Measurements from ENCODE around the gene UBL7. TPM values are rescaled to one million over a fixed set of nuclear protein-coding genes. Genes with fewer than 3 reads are reported as not detected.
"Not testable (repeated sequence)": the region's sequence is repeated elsewhere in the genome, so short reads cannot be mapped to it uniquely, and the experiment has no call there.

The UBL7 gene
- total RNA-seq, 1 donor from 2014 or later = 62.1 TPM

GRCh38 chr15:74482661-74483060 is 21.7 kb upstream of the UBL7 start:
- Mint-ChIP-seq H3K27ac (no peak overlapping the region), H3K27me3 (no peaks in the 10 kb centered on the region), H3K4me3 (no peak overlapping the region), H3K4me1 (no peaks in the 10 kb centered on the region), H3K36me3 (ENCODE audit: low read depth) (peaks cover 2% of the 10 kb centered on the region), H3K9me3 (no peaks in the 10 kb centered on the region)
- no peak for DNase-seq
- intact Hi-C loops (cut with micrococcal nuclease) = no loop called here

DNA sequence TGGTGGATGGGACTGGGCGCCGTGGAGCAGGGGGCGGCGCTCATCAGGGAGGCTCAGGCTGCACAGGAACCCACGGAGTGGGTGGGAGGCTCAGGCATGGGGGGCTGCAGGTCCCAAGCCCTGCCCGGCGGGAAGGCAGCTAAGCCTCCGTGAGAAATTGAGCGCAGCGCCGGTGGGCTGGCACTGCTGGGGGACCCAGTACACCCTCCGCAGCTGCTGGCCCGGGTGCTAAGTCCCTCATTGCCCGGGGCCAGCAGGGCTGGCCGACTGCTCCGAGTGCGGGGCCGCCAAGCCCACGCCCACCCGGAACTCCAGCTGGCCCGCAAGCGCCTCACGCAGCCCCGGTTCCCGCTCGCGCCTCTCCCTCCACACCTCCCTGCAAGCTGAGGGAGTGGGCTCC is 19.4 kb upstream of the UBL7 start:
- H3K4me3 Mint-ChIP-seq; H3K36me3 Mint-ChIP-seq (ENCODE audit: low read depth); H3K4me1 Mint-ChIP-seq; DNase-seq; H3K27me3 Mint-ChIP-seq; H3K9me3 Mint-ChIP-seq; H3K27ac Mint-ChIP-seq; intact Hi-C loops (cut with micrococcal nuclease): not testable (repeated sequence)

GRCh38 chr15:74471621-74472020 is 10.7 kb upstream of the UBL7 start:
- not testable (repeated sequence) for H3K4me3 Mint-ChIP-seq

DNA sequence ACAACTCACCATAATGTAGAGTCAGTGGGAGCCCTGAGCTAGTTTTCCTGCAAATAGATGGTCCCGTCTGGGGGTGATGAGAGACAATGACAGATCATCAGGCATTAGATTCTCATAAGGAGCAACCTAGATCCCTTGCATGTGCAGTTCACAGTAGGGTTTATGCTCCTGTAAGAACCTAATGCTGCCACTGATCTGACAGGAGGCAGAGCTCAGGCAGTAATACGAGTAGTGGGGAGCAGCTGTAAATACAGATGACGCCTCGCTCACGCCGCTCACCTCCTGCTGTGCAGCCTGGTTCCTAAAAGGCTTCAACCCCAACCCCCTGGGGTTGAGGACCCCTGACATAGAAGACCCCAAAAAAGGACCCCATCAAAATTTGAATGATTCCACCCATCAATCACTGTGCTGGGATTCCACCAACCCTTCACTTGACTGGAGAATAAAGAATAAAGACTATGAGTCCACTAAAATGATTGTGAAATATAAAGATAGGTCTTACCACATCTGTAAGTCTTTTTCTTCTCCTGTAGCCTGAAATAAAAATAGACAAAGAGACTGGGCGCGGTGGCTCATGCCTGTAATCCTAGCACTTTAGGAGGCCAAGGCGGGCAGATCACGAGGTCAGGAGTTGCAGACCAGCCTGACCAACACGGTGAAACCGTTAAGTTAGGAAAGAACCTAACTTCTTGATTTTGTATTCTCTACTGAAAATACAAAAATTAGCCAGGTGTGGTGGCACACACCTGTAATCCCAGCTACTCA is 9.9 kb upstream of the UBL7 start:
- peaks cover 11% of the 10 kb centered on the region for H3K36me3 Mint-ChIP-seq (ENCODE audit: low read depth)

More at GRCh38 chr15:74471621-74472020, 10.7 kb upstream of the UBL7 start:
- H3K27ac Mint-ChIP-seq; H3K27me3 Mint-ChIP-seq; H3K4me1 Mint-ChIP-seq; DNase-seq; intact Hi-C loops (cut with micrococcal nuclease); H3K9me3 Mint-ChIP-seq: not testable (repeated sequence)
- peaks cover 11% of the 10 kb centered on the region for H3K36me3 Mint-ChIP-seq (ENCODE audit: low read depth)

GRCh38 chr15:74468341-74469032 is 7.5 kb upstream of the UBL7 start:
- no peak overlapping the region for H3K4me3 Mint-ChIP-seq
- H3K36me3 Mint-ChIP-seq (ENCODE audit: low read depth) = peaks cover 17% of the 10 kb centered on the region
- intact Hi-C loops (cut with micrococcal nuclease) = no loop called here
- peaks cover 4% of the 10 kb centered on the region for H3K9me3 Mint-ChIP-seq
- DNase-seq = no peak
- no peak overlapping the region for H3K27ac Mint-ChIP-seq
- no peaks in the 10 kb centered on the region for H3K27me3 Mint-ChIP-seq
- peaks cover 18% of the 10 kb centered on the region for H3K4me1 Mint-ChIP-seq

More for the DNA sequence above, 9.9 kb upstream of the UBL7 start:
- intact Hi-C loops (cut with micrococcal nuclease) = no loop called here
- Mint-ChIP-seq H3K9me3 (no peaks in the 10 kb centered on the region), H3K4me3 (no peak overlapping the region), H3K27ac (no peak overlapping the region), H3K4me1 (peaks cover under 1% of the 10 kb centered on the region), H3K27me3 (no peaks in the 10 kb centered on the region)
- DNase-seq = no peak

- no peaks in the 10 kb centered on the region for H3K27me3 Mint-ChIP-seq
- peaks cover 7% of the 10 kb centered on the region for H3K9me3 Mint-ChIP-seq
- no peak overlapping the region for H3K27ac Mint-ChIP-seq
- H3K4me1 Mint-ChIP-seq = peaks cover 32% of the 10 kb centered on the region
- intact Hi-C loops (cut with micrococcal nuclease) = no loop called here
- no peak for DNase-seq
- no peak overlapping the region for H3K4me3 Mint-ChIP-seq
- peaks cover 17% of the 10 kb centered on the region for H3K36me3 Mint-ChIP-seq (ENCODE audit: low read depth)
These were observed 5.6 kb upstream of the UBL7 start for GRCh38 chr15:74466570-74466969.

DNA sequence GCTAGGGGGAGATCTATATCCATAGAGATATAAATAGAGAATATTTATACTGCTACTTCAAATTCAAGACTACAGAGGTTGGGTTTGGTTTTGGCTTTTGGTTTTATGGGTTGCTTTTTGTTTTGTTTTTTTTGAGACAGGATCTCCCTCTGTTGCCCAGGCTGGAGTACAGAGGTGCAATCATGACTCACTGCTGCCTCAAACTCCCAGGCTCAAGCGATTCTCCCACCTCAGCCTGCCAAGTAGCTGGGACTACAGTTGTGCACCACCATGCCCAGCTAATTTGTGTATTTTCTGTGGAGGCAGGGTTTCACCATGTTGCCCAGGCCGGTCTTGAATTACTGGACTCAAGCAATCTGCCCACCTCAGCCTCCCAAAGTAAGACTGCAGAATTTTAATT is 3.9 kb upstream of the UBL7 start:
- DNase-seq = no peak
- Mint-ChIP-seq H3K4me3 (no peak overlapping the region), H3K27me3 (no peaks in the 10 kb centered on the region), H3K9me3 (peaks cover 7% of the 10 kb centered on the region), H3K36me3 (ENCODE audit: low read depth) (peaks cover 20% of the 10 kb centered on the region), H3K27ac (peak overlapping the region; percentile 9), H3K4me1 (peaks cover 37% of the 10 kb centered on the region)
- intact Hi-C loops (cut with micrococcal nuclease) = loop anchor here (5.0 kb wide), 1 partner anchor 317 kb away; the partner anchor contains the start of gene CSK

- H3K36me3 Mint-ChIP-seq (ENCODE audit: low read depth) = peaks cover 18% of the 10 kb centered on the region
- H3K4me3 Mint-ChIP-seq = no peak overlapping the region
- intact Hi-C loops (cut with micrococcal nuclease) = loop anchor here (5.0 kb wide), 1 partner anchor 318 kb away; the partner anchor contains the start of gene CSK
- peaks cover 7% of the 10 kb centered on the region for H3K9me3 Mint-ChIP-seq
- H3K4me1 Mint-ChIP-seq = peaks cover 37% of the 10 kb centered on the region
- peak overlapping the region; percentile 23 for H3K27ac Mint-ChIP-seq
- no peaks in the 10 kb centered on the region for H3K27me3 Mint-ChIP-seq
- DNase-seq = no peak
These were observed 3.3 kb upstream of the UBL7 start for GRCh38 chr15:74464216-74464615.

DNA sequence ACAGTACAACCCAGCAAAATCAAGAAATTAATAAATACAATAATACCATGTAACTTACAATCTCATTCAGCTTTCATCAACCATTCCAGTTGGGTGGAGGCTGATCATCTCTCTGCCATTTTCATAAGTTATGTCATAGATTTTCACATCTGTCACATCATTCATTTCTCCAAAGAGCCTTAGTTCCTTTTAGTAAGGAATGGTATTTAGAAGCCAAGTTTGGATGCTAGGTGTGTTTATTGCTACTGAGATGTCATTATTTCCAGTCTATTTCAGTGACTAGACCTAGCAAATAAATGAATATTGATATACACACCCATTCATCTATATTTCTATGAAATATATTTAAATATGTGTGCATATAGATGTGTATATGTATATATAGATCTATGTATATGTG is 2.7 kb upstream of the UBL7 start:
- intact Hi-C loops (cut with micrococcal nuclease) = loop anchor here (5.0 kb wide), 1 partner anchor 319 kb away; the partner anchor contains the start of gene CSK

DNA sequence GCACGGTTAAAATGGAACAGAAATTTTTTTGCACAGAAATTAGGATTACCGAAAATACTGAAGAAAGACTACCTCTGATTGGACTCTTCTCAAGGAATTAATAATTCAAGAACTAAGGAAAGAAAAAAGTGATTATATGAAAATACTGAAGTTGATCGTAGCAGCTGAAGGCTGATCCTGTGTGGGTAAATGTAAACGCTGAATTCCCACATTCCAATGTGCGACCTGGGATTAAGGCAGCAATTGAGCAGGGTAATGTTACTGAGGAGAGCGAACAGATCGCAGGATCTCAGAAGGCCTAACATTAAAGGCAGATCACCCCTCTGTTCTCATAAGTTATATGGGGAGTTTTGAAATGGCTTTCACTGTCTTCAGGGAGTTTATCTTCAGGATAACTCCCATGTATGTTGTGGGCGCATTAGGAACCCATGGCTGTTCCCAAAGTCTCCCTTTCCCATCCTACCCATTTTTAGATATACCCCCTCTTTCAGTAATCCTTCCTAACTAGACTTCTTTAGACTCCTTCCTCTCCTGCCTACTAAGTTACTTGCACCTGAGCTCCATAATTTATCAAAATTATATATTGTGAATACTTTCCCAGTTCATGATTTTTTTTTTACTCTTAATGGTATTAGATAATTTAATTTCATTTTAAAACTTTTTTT is 1.0 kb upstream of the UBL7 start:
- intact Hi-C loops (cut with micrococcal nuclease) = loop anchor here (1.0 to 5.0 kb wide), 7 partner anchors 23 to 320 kb away; partner anchors contain the start of genes CLK3 and CSK
- Mint-ChIP-seq H3K4me3 (peak overlapping the region; percentile 94), H3K4me1 (peaks cover 39% of the 10 kb centered on the region)

More for the DNA sequence above, 2.7 kb upstream of the UBL7 start:
- Mint-ChIP-seq H3K36me3 (ENCODE audit: low read depth) (peaks cover 18% of the 10 kb centered on the region), H3K27ac (no peak overlapping the region), H3K9me3 (peaks cover 7% of the 10 kb centered on the region), H3K4me3 (peak overlapping the region; percentile 32), H3K27me3 (no peaks in the 10 kb centered on the region), H3K4me1 (peaks cover 39% of the 10 kb centered on the region)
- DNase-seq = no peak

GRCh38 chr15:74460298-74460697 is 662 bp downstream of the UBL7 start:
- intact Hi-C loops (cut with micrococcal nuclease) = loop anchor here (2.0 to 5.0 kb wide), 5 partner anchors 21 to 322 kb away; partner anchors contain the start of genes CLK3 and CSK
- no peaks in the 10 kb centered on the region for H3K27me3 Mint-ChIP-seq
- peak overlapping the region; percentile 94 for H3K27ac Mint-ChIP-seq
- peak overlapping the region; percentile 94 for H3K4me3 Mint-ChIP-seq
- H3K36me3 Mint-ChIP-seq (ENCODE audit: low read depth) = peaks cover 27% of the 10 kb centered on the region
- no peak for DNase-seq
- peaks cover 7% of the 10 kb centered on the region for H3K9me3 Mint-ChIP-seq
- H3K4me1 Mint-ChIP-seq = peaks cover 40% of the 10 kb centered on the region

More for the DNA sequence above, 1.0 kb upstream of the UBL7 start:
- H3K27ac Mint-ChIP-seq = peak overlapping the region; percentile 94
- no peak for DNase-seq
- H3K27me3 Mint-ChIP-seq = no peaks in the 10 kb centered on the region
- H3K36me3 Mint-ChIP-seq (ENCODE audit: low read depth) = peaks cover 20% of the 10 kb centered on the region
- H3K9me3 Mint-ChIP-seq = peaks cover 7% of the 10 kb centered on the region

- not testable (repeated sequence) for H3K27me3 Mint-ChIP-seq, H3K9me3 Mint-ChIP-seq, DNase-seq, H3K27ac Mint-ChIP-seq
- peaks cover 37% of the 10 kb centered on the region for H3K4me1 Mint-ChIP-seq
- intact Hi-C loops (cut with micrococcal nuclease) = loop anchor here (2.0 to 5.0 kb wide), 5 partner anchors 21 to 323 kb away; partner anchors contain the start of genes CLK3 and CSK
- H3K36me3 Mint-ChIP-seq (ENCODE audit: low read depth) = peaks cover 31% of the 10 kb centered on the region
- H3K4me3 Mint-ChIP-seq = peak overlapping the region; percentile 94
These were observed 1.2 kb downstream of the UBL7 start for GRCh38 chr15:74459798-74460197.

- Mint-ChIP-seq H3K27me3 (no peaks in the 10 kb centered on the region), H3K4me1 (peaks cover 36% of the 10 kb centered on the region), H3K36me3 (ENCODE audit: low read depth) (peaks cover 34% of the 10 kb centered on the region), H3K9me3 (peaks cover 3% of the 10 kb centered on the region), H3K4me3 (no peak overlapping the region), H3K27ac (no peak overlapping the region)
- no peak for DNase-seq
- intact Hi-C loops (cut with micrococcal nuclease) = no loop called here
These were observed 2.5 kb downstream of the UBL7 start for GRCh38 chr15:74458473-74458872.

Measured in activated CD4-positive, alpha-beta T cell treated with anti-CD3 and anti-CD28 coated beads, Interleukin-2, amount 10 ng/mL, durations not matched to agents 24 days and 14 days (primary cell).